HEK293 (cell line): ENCODE results near the gene PLEKHH3.

Source experiments
- CTCF ChIA-PET: fragments of 350-600 bp; formaldehyde crosslinking; extraction: SDS; loops from one replicate; lab custom pipeline; 2021; ENCODE audit warnings: antibody characterized with exemption; lab: Yijun Ruan, JAX
- POLR2A ChIA-PET: fragments of 300-600 bp; formaldehyde crosslinking; extraction: SDS; loops from one replicate; lab custom pipeline; 2020; ENCODE audit warnings: antibody characterized with exemption, inconsistent platforms; lab: Yijun Ruan, JAX
- H3K27ac ChIP-seq: fragments of 200-500 bp; sonication (Bioruptor generic); 2 replicates; pipeline ENCODE4 v1.5.1; 2014; ENCODE audit warnings: low read depth, low read length, control low read depth, inconsistent platforms; ENCODE audit errors: extremely low read depth
- H3K36me3 ChIP-seq, 2 experiments: fragments of 200-500 bp in 1 of 2; sonication (Bioruptor generic) in 1 of 2; 1 replicate in 1 of 2; 2 replicates in 1 of 2; pipeline ENCODE4 v1.5.1; 2014 to 2017; ENCODE audit warnings: inconsistent platforms in 2 of 2, low read length in 2 of 2; ENCODE audit not compliant: control insufficient read depth in 2 of 2, insufficient read depth in 1 of 2
- H3K4me1 ChIP-seq: fragments of 200-500 bp; sonication (Bioruptor generic); 2 replicates; pipeline ENCODE4 v1.5.1; 2014; ENCODE audit warnings: mild to moderate bottlenecking, low read length, inconsistent platforms; ENCODE audit not compliant: control insufficient read depth, insufficient read depth
- H3K4me3 ChIP-seq: 2 replicates; pipeline ENCODE4 v1.5.1; 2011; ENCODE audit warnings: low read depth, mild to moderate bottlenecking, control low read depth, low read length, moderate library complexity
- H3K9me3 ChIP-seq: fragments of 200-500 bp; sonication (Bioruptor generic); 2 replicates; pipeline ENCODE4 v1.5.1; 2014; ENCODE audit warnings: low read depth, low read length, inconsistent platforms; ENCODE audit not compliant: control insufficient read depth, insufficient read depth
- ATF2 ChIP-seq: fragments of 450-650 bp; formaldehyde crosslinking; IDR thresholded peaks from 2 replicates; pipeline ENCODE4 v1.5.1; 2016; ENCODE audit warnings: missing biosample characterization, missing genetic modification characterization, low read depth
- SETDB1 ChIP-seq: IDR thresholded peaks from one replicate; pipeline ENCODE4 v1.6.1; 2017; ENCODE audit warnings: mild to moderate bottlenecking, low read length, moderate library complexity, mixed read lengths; ENCODE audit not compliant: insufficient read length
- ZFP37 ChIP-seq: fragments of 450-650 bp; formaldehyde crosslinking; IDR thresholded peaks from 2 replicates; pipeline ENCODE4 v1.5.1; 2016; ENCODE audit warnings: missing biosample characterization, missing genetic modification characterization
- ZNF10 ChIP-seq: fragments of 450-650 bp; formaldehyde crosslinking; IDR thresholded peaks from 2 replicates; pipeline ENCODE4 v1.5.1; 2017; ENCODE audit warnings: missing biosample characterization, missing genetic modification characterization
- ZNF121 ChIP-seq: fragments of 450-650 bp; formaldehyde crosslinking; IDR thresholded peaks from 2 replicates; pipeline ENCODE4 v1.5.1; 2016; ENCODE audit warnings: missing biosample characterization, missing genetic modification characterization
- ZNF18 ChIP-seq: fragments of 450-650 bp; formaldehyde crosslinking; IDR thresholded peaks from 2 replicates; pipeline ENCODE4 v1.5.1; 2016; ENCODE audit warnings: missing biosample characterization, missing genetic modification characterization
- ZNF2 ChIP-seq: fragments of 450-650 bp; formaldehyde crosslinking; IDR thresholded peaks from 2 replicates; pipeline ENCODE4 v1.5.1; 2016; ENCODE audit warnings: missing biosample characterization, missing genetic modification characterization
- ZNF341 ChIP-seq: fragments of 450-650 bp; formaldehyde crosslinking; IDR thresholded peaks from 2 replicates; pipeline ENCODE4; 2016; ENCODE audit warnings: low read depth, missing biosample characterization, missing genetic modification characterization
- ZNF354C ChIP-seq: fragments of 450-650 bp; formaldehyde crosslinking; IDR thresholded peaks from 2 replicates; pipeline ENCODE4 v1.5.1; 2016; ENCODE audit warnings: missing biosample characterization, missing genetic modification characterization, low read depth, borderline replicate concordance
- ZNF391 ChIP-seq: fragments of 450-650 bp; formaldehyde crosslinking; IDR thresholded peaks from 2 replicates; pipeline ENCODE4 v1.5.1; 2016; ENCODE audit warnings: low read depth, missing biosample characterization, missing genetic modification characterization, borderline replicate concordance
- ZNF48 ChIP-seq: fragments of 450-650 bp; formaldehyde crosslinking; IDR thresholded peaks from 2 replicates; pipeline ENCODE4 v1.5.1; 2016; ENCODE audit warnings: missing biosample characterization, missing genetic modification characterization
- ZNF521 ChIP-seq: fragments of 450-650 bp; formaldehyde crosslinking; IDR thresholded peaks from 2 replicates; pipeline ENCODE4 v1.5.1; 2017; ENCODE audit warnings: missing biosample characterization, mild to moderate bottlenecking, missing genetic modification characterization
- ZNF654 ChIP-seq: fragments of 450-650 bp; formaldehyde crosslinking; IDR thresholded peaks from 2 replicates; pipeline ENCODE4 v1.5.1; 2016; ENCODE audit warnings: low read depth, missing biosample characterization, missing genetic modification characterization
- ZNF660 ChIP-seq: fragments of 450-650 bp; IDR thresholded peaks from 2 replicates; pipeline ENCODE4 v1.5.1; 2018; ENCODE audit warnings: missing biosample characterization, mild to moderate bottlenecking, missing genetic modification characterization
- ZNF692 ChIP-seq: fragments of 450-650 bp; formaldehyde crosslinking; IDR thresholded peaks from 2 replicates; pipeline ENCODE4 v1.5.1; 2016; ENCODE audit warnings: missing biosample characterization, missing genetic modification characterization

PLEKHH3 gene

GRCh38 chr17:42725143-42725542 lies 48.3 kb upstream of the PLEKHH3 start:
- no peak overlapping the region for H3K27ac ChIP-seq
- H3K9me3 ChIP-seq = no peaks in the 10 kb centered on the region
- H3K36me3 ChIP-seq = peaks cover 65 to 87% of the 10 kb centered on the region in 2 experiments
- POLR2A ChIA-PET = no interaction called here
- H3K4me1 ChIP-seq = no peaks in the 10 kb centered on the region
- CTCF ChIA-PET = interaction anchor here (0.6 to 2.7 kb wide), 6 partner anchors 8 to 697 kb away, joined by 3 to 10 read pairs (median 4); partner anchors contain the start of gene PSMC3IP
- TF ChIP-seq ZNF391 = no peak
- TF ChIP-seq SETDB1 = no peak
- TF ChIP-seq ZNF341 (tag by site-specific recombination) = no peak
- TF ChIP-seq ZNF48 = no peak
- TF ChIP-seq ZNF121 = peak; percentile 88
- no peak overlapping the region for H3K4me3 ChIP-seq

- POLR2A ChIA-PET = no interaction called here
Measured at GRCh38 chr17:42723636-42724035, 46.8 kb upstream of the PLEKHH3 start.

GRCh38 chr17:42720996-42721583 lies 44.3 kb upstream of the PLEKHH3 start:
- Histone ChIP-seq H3K4me3 (no peak overlapping the region), H3K27ac (no peak overlapping the region), H3K4me1 (no peaks in the 10 kb centered on the region), H3K36me3 (peaks cover 82 to 92% of the 10 kb centered on the region in 2 experiments), H3K9me3 (no peaks in the 10 kb centered on the region)
- ChIA-PET CTCF (interaction anchor here (0.7 to 4.2 kb wide), 6 partner anchors 11 to 802 kb away, joined by 3 to 41 read pairs (median 8); partner anchors contain the start of genes PSMC3IP and RAMP2), POLR2A (interaction anchor here (1.0 kb wide), 1 partner anchor 142 kb away, joined by 3 read pairs; no protein-coding TSS in a partner anchor)
- no peak for TF ChIP-seq ZFP37 (tag by site-specific recombination)
- TF ChIP-seq ZNF10 (tag by site-specific recombination) = 0 out of 2 replicates have a peak, but pooled peaks have one; percentile 23
- peak; percentile 67 for TF ChIP-seq ZNF654 (tag by site-specific recombination)
- peak; percentile 25; the same call in 1 of the 2 replicates for TF ChIP-seq ZNF2 (tag by site-specific recombination)
- no peak for TF ChIP-seq ZNF692 (tag by site-specific recombination)
- TF ChIP-seq ZNF660 = 0 out of 2 replicates have a peak, but pooled peaks have one; percentile 70
- no peak for TF ChIP-seq ZNF521 (tag by site-specific recombination)

More at GRCh38 chr17:42723636-42724035, 46.8 kb upstream of the PLEKHH3 start:
- Histone ChIP-seq H3K36me3 (peaks cover 66 to 91% of the 10 kb centered on the region in 2 experiments), H3K9me3 (no peaks in the 10 kb centered on the region), H3K4me3 (no peak overlapping the region), H3K27ac (no peak overlapping the region), H3K4me1 (no peaks in the 10 kb centered on the region)
- no peak for TF ChIP-seq ZNF18 (tag by site-specific recombination)
- TF ChIP-seq ZNF654 (tag by site-specific recombination) = no peak
- no peak for TF ChIP-seq ATF2 (tag by site-specific recombination)
- no peak for TF ChIP-seq ZNF354C
- CTCF ChIA-PET = interaction anchor here (0.7 kb wide), 1 partner anchor 40 kb away, joined by 3 read pairs; no protein-coding TSS in a partner anchor
